Panc1 (cell line): ENCODE results near the gene DUOXA1. TPM values are rescaled to one million over a fixed set of nuclear protein-coding genes. Genes with fewer than 3 reads are reported as not detected.
A peak's percentile ranks its signal among the peaks of the same experiment; 100 is the strongest.

ENCODE experiments used
- ATAC-seq: fragments of 200-7000 bp; cut with Tn5 transposase; 2 replicates; pipeline ENCODE4 v1.9.1; 2020; ENCODE audit warnings: mild to moderate bottlenecking, moderate library complexity
- BruUV-seq: library from RNA; stranded (reverse); fragments of 400-500 nt; replicated peaks from 2 replicates; lab custom pipeline; 2021; lab: Mats Ljungman, UMichigan
- CTCF ChIA-PET: fragments of 300-600 bp; sonication (Branson Sonifier 250); formaldehyde crosslinking; loops from one replicate; lab custom pipeline; 2022; ENCODE audit warnings: antibody characterized with exemption; lab: Charles Lee
- POLR2A ChIA-PET: fragments of 300-600 bp; sonication (Branson Sonifier 250); formaldehyde crosslinking; loops from one replicate; lab custom pipeline; 2022; ENCODE audit warnings: antibody characterized with exemption; lab: Charles Lee
- DNase-seq: peaks from one replicate; pipeline ENCODE4 v3.0.0-alpha.2; 2010; ENCODE audit warnings: low read depth, low spot score
- H3K27ac ChIP-seq: 2 replicates; pipeline ENCODE4 v1.5.1; 2011; ENCODE audit warnings: mild to moderate bottlenecking, low read length, inconsistent platforms
- H3K27me3 ChIP-seq: fragments of 200-500 bp; sonication (Bioruptor generic); 2 replicates; pipeline ENCODE4 v1.6.0; 2014; ENCODE audit warnings: low read length, inconsistent platforms; ENCODE audit not compliant: control insufficient read depth, insufficient read depth
- H3K36me3 ChIP-seq: fragments of 200-500 bp; sonication (Bioruptor generic); 2 replicates; pipeline ENCODE4 v1.5.1; 2014; ENCODE audit warnings: inconsistent platforms, mild to moderate bottlenecking, low read length, moderate library complexity; ENCODE audit not compliant: control insufficient read depth, insufficient read depth
- H3K4me1 ChIP-seq: 2 replicates; pipeline ENCODE4 v1.5.1; 2011; ENCODE audit warnings: inconsistent platforms, mild to moderate bottlenecking, low read length, moderate library complexity; ENCODE audit not compliant: control insufficient read depth, insufficient read depth
- H3K4me3 ChIP-seq, 2 experiments: 2 replicates each; pipeline ENCODE4 v1.5.1; 2011 to 2012; ENCODE audit warnings: low read depth in 2 of 2, low read length in 2 of 2, mild to moderate bottlenecking in 2 of 2, inconsistent platforms in 1 of 2, moderate library complexity in 1 of 2
- H3K9me3 ChIP-seq: fragments of 200-500 bp; sonication (Bioruptor generic); 2 replicates; pipeline ENCODE4 v1.5.1; 2014; ENCODE audit warnings: low read depth, mild to moderate bottlenecking, inconsistent platforms, low read length, moderate library complexity; ENCODE audit not compliant: control insufficient read depth, insufficient read depth
- POLR2AphosphoS5 ChIP-seq: IDR thresholded peaks from 2 replicates; pipeline ENCODE4 v1.6.1; 2012; ENCODE audit warnings: mild to moderate bottlenecking, low read depth, low read length, moderate library complexity
- SIN3A ChIP-seq: IDR thresholded peaks from 2 replicates; pipeline ENCODE4 v1.6.1; 2012; ENCODE audit warnings: low read depth, mild to moderate bottlenecking, low read length, moderate library complexity, borderline replicate concordance; ENCODE audit not compliant: insufficient read depth
- TCF7L2 ChIP-seq: IDR thresholded peaks from 2 replicates; pipeline ENCODE4 v1.6.1; 2011; ENCODE audit warnings: mild to moderate bottlenecking, low read depth, low read length, inconsistent platforms
- in situ Hi-C: cut with HindIII; loops from 2 replicates; pipeline ENCODE4 v1.10.0; 2016; ENCODE audit warnings: low sequenced_read_pairs, low pct_unique_long_range_greater_than_20kb
- intact Hi-C: fragments of 100-400 bp; cut with micrococcal nuclease; formaldehyde crosslinking; loops from one replicate; pipeline ENCODE4 v1.10.0; 2022; ENCODE audit not compliant: unreplicated experiment
- total RNA-seq: library from RNA; stranded (reverse); gene quantifications from one replicate; pipeline ENCODE4 v1.2.1, GENCODE V29; 2021; ENCODE audit not compliant: unreplicated experiment
- TF ChIP-seq, protein P1 (sequence below): fragments of 450-650 bp; IDR thresholded peaks from 2 replicates; pipeline ENCODE4 v1.5.1; 2017; ENCODE audit warnings: mild to moderate bottlenecking
- TF ChIP-seq, protein P2 (sequence below), 2 experiments: IDR thresholded peaks; 2 replicates each; pipeline ENCODE4 v1.6.1; 2011 to 2012; ENCODE audit warnings: low read depth in 2 of 2, control low read depth in 1 of 2, low read length in 1 of 2, mild to moderate bottlenecking in 1 of 2, moderate library complexity in 1 of 2; ENCODE audit not compliant: insufficient read depth in 1 of 2

DUOXA1 gene
- total RNA-seq, 1 experiment from 2014 or later = not detected

DNA sequence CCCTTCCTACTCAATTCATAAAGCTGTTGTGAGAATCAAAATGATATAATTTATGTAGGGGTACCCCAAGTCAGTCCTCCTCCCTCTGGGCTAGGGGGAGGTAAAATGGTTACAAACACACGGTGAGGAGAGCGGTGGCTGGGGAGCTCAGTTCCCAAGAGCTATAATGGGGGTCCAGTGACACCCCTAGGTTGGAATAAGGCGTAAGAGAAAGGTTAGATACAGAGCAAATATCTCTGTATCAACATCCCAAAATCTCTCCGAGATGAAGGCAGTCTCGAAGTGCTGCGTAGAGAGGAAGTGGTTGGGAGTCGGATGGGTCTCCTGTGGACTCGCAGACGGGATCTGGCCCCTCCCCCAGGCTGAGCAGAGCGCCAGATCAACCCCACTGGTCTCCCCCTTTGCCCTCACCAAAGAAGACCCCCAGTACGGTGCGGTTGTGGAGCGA lies 17.5 kb downstream of the DUOXA1 start:
- POLR2A ChIA-PET = no interaction called here
- no TSS peak for BruUV-seq
- intact Hi-C loops = no loop called here

DNA sequence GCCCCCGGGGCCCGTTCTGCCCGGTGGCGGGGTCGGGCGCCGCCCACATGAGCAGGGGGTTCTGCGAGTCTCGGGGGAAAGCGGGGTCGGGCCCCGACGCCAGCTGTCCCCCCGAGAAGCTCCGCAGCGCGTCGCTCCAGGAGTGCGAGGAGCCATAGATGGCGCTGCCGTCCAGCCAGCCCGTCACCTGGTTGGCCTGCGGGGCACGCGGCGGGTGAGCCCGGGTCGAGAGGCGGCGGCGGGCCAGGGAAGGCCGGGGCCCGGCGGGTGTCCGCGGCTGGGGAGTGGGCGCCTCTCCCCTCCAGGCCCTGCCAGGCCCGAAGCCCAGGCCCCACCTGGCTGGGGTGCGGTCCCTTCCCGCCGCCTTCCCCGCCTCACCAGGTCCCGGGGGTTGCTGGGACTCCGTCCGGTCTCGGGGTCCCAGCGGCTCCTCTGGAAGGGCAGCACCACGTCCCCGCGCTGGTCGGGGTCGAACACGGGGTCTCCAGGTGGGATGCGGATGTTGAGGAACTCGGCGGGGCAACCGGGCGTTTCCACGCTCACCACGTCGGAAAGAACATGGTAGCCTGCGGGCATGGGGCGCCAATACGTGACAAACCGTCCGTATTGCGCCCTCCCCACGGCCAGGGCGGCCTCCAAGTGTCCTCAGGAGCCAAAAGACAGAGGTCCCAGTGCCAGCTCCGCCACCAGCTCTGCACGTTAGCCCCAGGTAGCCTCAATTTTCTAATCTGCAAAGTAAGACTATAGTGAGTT lies 18.1 kb downstream of the DUOXA1 start:
- POLR2A ChIA-PET = no interaction called here
- Histone ChIP-seq H3K4me3 (no peak overlapping the region), H3K27ac (no peak overlapping the region), H3K36me3 (no peaks in the 10 kb centered on the region), H3K27me3 (peaks cover 23% of the 10 kb centered on the region), H3K9me3 (no peaks in the 10 kb centered on the region), H3K4me1 (peaks cover 14% of the 10 kb centered on the region)
- ATAC-seq (no peak), DNase-seq (no peak)
- CTCF ChIA-PET = no interaction called here
- intact Hi-C loops (no loop called here), in situ Hi-C loops (no loop called here)
- TF ChIP-seq TCF7L2 (no peak), POLR2AphosphoS5 (no peak)
- TF ChIP-seq, protein P1, sequence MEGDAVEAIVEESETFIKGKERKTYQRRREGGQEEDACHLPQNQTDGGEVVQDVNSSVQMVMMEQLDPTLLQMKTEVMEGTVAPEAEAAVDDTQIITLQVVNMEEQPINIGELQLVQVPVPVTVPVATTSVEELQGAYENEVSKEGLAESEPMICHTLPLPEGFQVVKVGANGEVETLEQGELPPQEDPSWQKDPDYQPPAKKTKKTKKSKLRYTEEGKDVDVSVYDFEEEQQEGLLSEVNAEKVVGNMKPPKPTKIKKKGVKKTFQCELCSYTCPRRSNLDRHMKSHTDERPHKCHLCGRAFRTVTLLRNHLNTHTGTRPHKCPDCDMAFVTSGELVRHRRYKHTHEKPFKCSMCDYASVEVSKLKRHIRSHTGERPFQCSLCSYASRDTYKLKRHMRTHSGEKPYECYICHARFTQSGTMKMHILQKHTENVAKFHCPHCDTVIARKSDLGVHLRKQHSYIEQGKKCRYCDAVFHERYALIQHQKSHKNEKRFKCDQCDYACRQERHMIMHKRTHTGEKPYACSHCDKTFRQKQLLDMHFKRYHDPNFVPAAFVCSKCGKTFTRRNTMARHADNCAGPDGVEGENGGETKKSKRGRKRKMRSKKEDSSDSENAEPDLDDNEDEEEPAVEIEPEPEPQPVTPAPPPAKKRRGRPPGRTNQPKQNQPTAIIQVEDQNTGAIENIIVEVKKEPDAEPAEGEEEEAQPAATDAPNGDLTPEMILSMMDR = no peak; the same call in 1 of the 2 replicates
- BruUV-seq = no TSS peak

More for the DNA sequence above, 17.5 kb downstream of the DUOXA1 start:
- DNase-seq (no peak), ATAC-seq (peak; percentile 29)
- in situ Hi-C loops = no loop called here
- TF ChIP-seq SIN3A = no peak
- no peak for TF ChIP-seq POLR2AphosphoS5
- TF ChIP-seq, protein P2, sequence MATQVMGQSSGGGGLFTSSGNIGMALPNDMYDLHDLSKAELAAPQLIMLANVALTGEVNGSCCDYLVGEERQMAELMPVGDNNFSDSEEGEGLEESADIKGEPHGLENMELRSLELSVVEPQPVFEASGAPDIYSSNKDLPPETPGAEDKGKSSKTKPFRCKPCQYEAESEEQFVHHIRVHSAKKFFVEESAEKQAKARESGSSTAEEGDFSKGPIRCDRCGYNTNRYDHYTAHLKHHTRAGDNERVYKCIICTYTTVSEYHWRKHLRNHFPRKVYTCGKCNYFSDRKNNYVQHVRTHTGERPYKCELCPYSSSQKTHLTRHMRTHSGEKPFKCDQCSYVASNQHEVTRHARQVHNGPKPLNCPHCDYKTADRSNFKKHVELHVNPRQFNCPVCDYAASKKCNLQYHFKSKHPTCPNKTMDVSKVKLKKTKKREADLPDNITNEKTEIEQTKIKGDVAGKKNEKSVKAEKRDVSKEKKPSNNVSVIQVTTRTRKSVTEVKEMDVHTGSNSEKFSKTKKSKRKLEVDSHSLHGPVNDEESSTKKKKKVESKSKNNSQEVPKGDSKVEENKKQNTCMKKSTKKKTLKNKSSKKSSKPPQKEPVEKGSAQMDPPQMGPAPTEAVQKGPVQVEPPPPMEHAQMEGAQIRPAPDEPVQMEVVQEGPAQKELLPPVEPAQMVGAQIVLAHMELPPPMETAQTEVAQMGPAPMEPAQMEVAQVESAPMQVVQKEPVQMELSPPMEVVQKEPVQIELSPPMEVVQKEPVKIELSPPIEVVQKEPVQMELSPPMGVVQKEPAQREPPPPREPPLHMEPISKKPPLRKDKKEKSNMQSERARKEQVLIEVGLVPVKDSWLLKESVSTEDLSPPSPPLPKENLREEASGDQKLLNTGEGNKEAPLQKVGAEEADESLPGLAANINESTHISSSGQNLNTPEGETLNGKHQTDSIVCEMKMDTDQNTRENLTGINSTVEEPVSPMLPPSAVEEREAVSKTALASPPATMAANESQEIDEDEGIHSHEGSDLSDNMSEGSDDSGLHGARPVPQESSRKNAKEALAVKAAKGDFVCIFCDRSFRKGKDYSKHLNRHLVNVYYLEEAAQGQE (IDR thresholded peaks at IDR 0.05; ENCODE audit: insufficient read depth in 1 of 2, low read depth in 2 of 2, low read length in 1 of 2) = no peak
- TF ChIP-seq, protein P1 = no peak
- no peak for TF ChIP-seq TCF7L2
- CTCF ChIA-PET = no interaction called here
- Histone ChIP-seq H3K27ac (no peak overlapping the region), H3K4me3 (peak overlapping the region; percentile 24 to 31), H3K36me3 (no peaks in the 10 kb centered on the region), H3K27me3 (peaks cover 21% of the 10 kb centered on the region), H3K4me1 (peaks cover 14% of the 10 kb centered on the region), H3K9me3 (no peaks in the 10 kb centered on the region)
